Activated CD8-positive, alpha-beta memory T cell treated with anti-CD3 and anti-CD28 coated beads for 48 hours (primary cell): ENCODE results near the gene TBC1D3G.
"Not testable (repeated sequence)": the region's sequence is repeated elsewhere in the genome, so short reads cannot be mapped to it uniquely, and the experiment has no call there.

Source experiments
- DNase-seq, 3 experiments: peaks; one replicate each; pipeline ENCODE4 v3.0.0-alpha.2; 2020; ENCODE audit warnings: low read depth in 2 of 3, low spot score in 2 of 3

The TBC1D3G gene

GRCh38 chr17:36323584-36323983 is at the start of gene TBC1D3G:
TSS of gene TBC1D3G (plus strand) at chr17:36323884. CDS start at chr17:36325412, 1,528 bp downstream.
- not testable (repeated sequence) for DNase-seq

- DNase-seq = not testable (repeated sequence)
These were observed 40.4 kb upstream of the TBC1D3G start for GRCh38 chr17:36283256-36283655.

- not testable (repeated sequence) for DNase-seq
These were observed 39.5 kb upstream of the TBC1D3G start for GRCh38 chr17:36284219-36284618.

- not testable (repeated sequence) for DNase-seq
These were observed 33.6 kb upstream of the TBC1D3G start for GRCh38 chr17:36289965-36290612.

- not testable (repeated sequence) for DNase-seq
These were observed 28.5 kb upstream of the TBC1D3G start for GRCh38 chr17:36295161-36295560.

- DNase-seq = not testable (repeated sequence)
These were observed 7.9 kb upstream of the TBC1D3G start for GRCh38 chr17:36315736-36316135.

- DNase-seq = not testable (repeated sequence)
These were observed 38.8 kb downstream of the TBC1D3G start for GRCh38 chr17:36362496-36362895.

GRCh38 chr17:36375938-36376337 is 52.3 kb downstream of the TBC1D3G start:
- not testable (repeated sequence) for DNase-seq
